ENCODE data around the gene B4GALT7.

B4GALT7 gene

GRCh38 chr5:177565046-177565445, 34.9 kb upstream of the B4GALT7 start:
- no peak overlapping the region for H3K4me3 ChIP-seq (ENCODE audit: low read depth, low read length)
- no peaks in the 10 kb centered on the region for H3K4me1 ChIP-seq
- no peak overlapping the region for H3K27ac ChIP-seq
- TF ChIP-seq CTCF (IDR thresholded peaks at IDR 0.05): no peak
- H3K9ac ChIP-seq: no peak overlapping the region
- no peaks in the 10 kb centered on the region for H3K36me3 ChIP-seq (ENCODE audit: control insufficient read depth, insufficient read depth, low read length)
- H3K9me3 ChIP-seq (ENCODE audit: control insufficient read depth, low read length): no peaks in the 10 kb centered on the region
- no peaks in the 10 kb centered on the region for H3K79me2 ChIP-seq
- no peak overlapping the region for H2AFZ ChIP-seq
- no peak overlapping the region for H3K4me2 ChIP-seq (ENCODE audit: low read length)
- H3K27me3 ChIP-seq (ENCODE audit: control insufficient read depth, insufficient read depth, low read length): no peaks in the 10 kb centered on the region

- no peak for TF ChIP-seq CTCF (IDR thresholded peaks at IDR 0.05)
- no peak overlapping the region for H3K4me3 ChIP-seq (ENCODE audit: low read depth, low read length)
- H3K36me3 ChIP-seq (ENCODE audit: control insufficient read depth, insufficient read depth, low read length): no peaks in the 10 kb centered on the region
- H3K27me3 ChIP-seq (ENCODE audit: control insufficient read depth, insufficient read depth, low read length): no peaks in the 10 kb centered on the region
- no peak overlapping the region for H3K9ac ChIP-seq
- no peak overlapping the region for H3K27ac ChIP-seq
- no peak overlapping the region for H2AFZ ChIP-seq
- H3K9me3 ChIP-seq (ENCODE audit: control insufficient read depth, low read length): no peaks in the 10 kb centered on the region
- H3K4me2 ChIP-seq (ENCODE audit: low read length): no peak overlapping the region
- no peaks in the 10 kb centered on the region for H3K79me2 ChIP-seq
- no peaks in the 10 kb centered on the region for H3K4me1 ChIP-seq
Observed at GRCh38 chr5:177568326-177568725, 31.6 kb upstream of the B4GALT7 start.

- Histone ChIP-seq H2AFZ (no peak overlapping the region), H3K9ac (no peak overlapping the region), H3K4me2 (ENCODE audit: low read length) (no peak overlapping the region), H3K9me3 (ENCODE audit: control insufficient read depth, low read length) (no peaks in the 10 kb centered on the region), H3K4me1 (no peaks in the 10 kb centered on the region), H3K4me3 (ENCODE audit: low read depth, low read length) (no peak overlapping the region), H3K27ac (no peak overlapping the region), H3K27me3 (ENCODE audit: control insufficient read depth, insufficient read depth, low read length) (no peaks in the 10 kb centered on the region), H3K36me3 (ENCODE audit: control insufficient read depth, insufficient read depth, low read length) (no peaks in the 10 kb centered on the region), H3K79me2 (no peaks in the 10 kb centered on the region)
- no peak for TF ChIP-seq CTCF (IDR thresholded peaks at IDR 0.05)
Observed at GRCh38 chr5:177569894-177570293, 30.0 kb upstream of the B4GALT7 start.

GRCh38 chr5:177575488-177575887, 24.4 kb upstream of the B4GALT7 start:
- Histone ChIP-seq H2AFZ (no peak overlapping the region), H3K4me1 (no peaks in the 10 kb centered on the region), H3K9me3 (ENCODE audit: control insufficient read depth, low read length) (no peaks in the 10 kb centered on the region), H3K36me3 (ENCODE audit: control insufficient read depth, insufficient read depth, low read length) (no peaks in the 10 kb centered on the region), H3K27ac (no peak overlapping the region), H3K4me2 (ENCODE audit: low read length) (no peak overlapping the region), H3K9ac (no peak overlapping the region), H3K79me2 (no peaks in the 10 kb centered on the region), H3K4me3 (ENCODE audit: low read depth, low read length) (no peak overlapping the region), H3K27me3 (ENCODE audit: control insufficient read depth, insufficient read depth, low read length) (no peaks in the 10 kb centered on the region)
- no peak for TF ChIP-seq CTCF (IDR thresholded peaks at IDR 0.05)

- H3K4me2 ChIP-seq (ENCODE audit: low read length): no peak overlapping the region
- no peaks in the 10 kb centered on the region for H3K27me3 ChIP-seq (ENCODE audit: control insufficient read depth, insufficient read depth, low read length)
- no peaks in the 10 kb centered on the region for H3K4me1 ChIP-seq
- no peak for TF ChIP-seq CTCF (IDR thresholded peaks at IDR 0.05)
- H3K9ac ChIP-seq: no peak overlapping the region
- no peak overlapping the region for H3K27ac ChIP-seq
- no peak overlapping the region for H3K4me3 ChIP-seq (ENCODE audit: low read depth, low read length)
- H3K79me2 ChIP-seq: no peaks in the 10 kb centered on the region
- H3K36me3 ChIP-seq (ENCODE audit: control insufficient read depth, insufficient read depth, low read length): no peaks in the 10 kb centered on the region
- no peaks in the 10 kb centered on the region for H3K9me3 ChIP-seq (ENCODE audit: control insufficient read depth, low read length)
- no peak overlapping the region for H2AFZ ChIP-seq
Observed at GRCh38 chr5:177576169-177576568, 23.8 kb upstream of the B4GALT7 start.
